Stomach (tissue), 9 donors: ENCODE data around the gene CYREN. TPM values are rescaled to one million over a fixed set of nuclear protein-coding genes. Genes with fewer than 3 reads are reported as not detected.

Source experiments
- DNase-seq, 2 donors: peaks; one replicate each; pipeline versions ENCODE4 v3.0.0 to v3.0.0-alpha.2; 2013 to 2019
- H3K27ac ChIP-seq, 5 donors: fragments of 200-600 bp in 4 of 5; sonication (generic) in 4 of 5; one replicate each; pipeline ENCODE4 v1.5.1; 2013 to 2019; ENCODE audit warnings: mild to moderate bottlenecking in 1 of 5, moderate library complexity in 1 of 5
- H3K27me3 ChIP-seq, 3 donors: fragments of 200-600 bp; sonication (generic); one replicate each; pipeline ENCODE4 v1.5.1; 2017 to 2019; ENCODE audit warnings: mixed run types in 1 of 3
- H3K36me3 ChIP-seq, 4 donors: fragments of 200-600 bp; sonication (generic); 1 replicate in 3 of 4; 2 replicates in 1 of 4; pipeline ENCODE4 v1.5.1; 2016 to 2019
- H3K4me1 ChIP-seq, 4 donors: fragments of 200-600 bp; sonication (generic); one replicate each; pipeline ENCODE4 v1.5.1; 2016 to 2019
- H3K4me3 ChIP-seq, 4 donors: fragments of 200-600 bp; sonication (generic) in 3 of 4; one replicate each; pipeline ENCODE4 v1.5.1; 2016 to 2019; ENCODE audit warnings: mild to moderate bottlenecking in 1 of 4
- H3K9me3 ChIP-seq, 4 donors: fragments of 200-600 bp; sonication (generic); one replicate each; pipeline ENCODE4 v1.5.1; 2016 to 2019
- CTCF ChIP-seq, 7 experiments: fragments of 450-650 bp in 4 of 7; fragments of 200-600 bp in 3 of 7; sonication (generic) in 3 of 7; IDR thresholded peaks; one replicate each; pipeline ENCODE4 v1.5.1; 2016 to 2019; ENCODE audit warnings: antibody characterized with exemption in 7 of 7, control low read depth in 2 of 7, mild to moderate bottlenecking in 1 of 7
- EP300 ChIP-seq: sonication (generic); formaldehyde crosslinking; IDR thresholded peaks from one replicate; pipeline ENCODE4 v1.6.1; 2017; ENCODE audit warnings: antibody characterized with exemption
- POLR2A ChIP-seq, 4 donors: fragments of 450-650 bp; IDR thresholded peaks; one replicate each; pipeline ENCODE4 v1.6.1; 2016; ENCODE audit warnings: antibody characterized with exemption in 4 of 4, control low read depth in 2 of 4, mild to moderate bottlenecking in 1 of 4, moderate library complexity in 1 of 4
- POLR2AphosphoS5 ChIP-seq, 3 donors: sonication (generic); formaldehyde crosslinking; IDR thresholded peaks; one replicate each; pipeline ENCODE4 v1.6.1; 2016; ENCODE audit warnings: antibody characterized with exemption in 3 of 3
- WGBS, 5 donors: extraction: QIAGEN DNeasy Blood & Tissue Kit in 3 of 5; methylation state at CpG; one replicate each; pipeline versions ENCODE4 v1.1.5 to v1.1.7; 2013 to 2018; 5-methylcytosine and 5-hydroxymethylcytosine counted together
- intact Hi-C: fragments of 100-400 bp; cut with DNase I; formaldehyde crosslinking; loops from one replicate; pipeline ENCODE4 v1.15.1; 2023; ENCODE audit warnings: low total_unique reads
- polyA plus RNA-seq, 3 donors: library from polyadenylated mRNA; stranded (reverse); fragments of 200-250 nt; gene quantifications; one replicate each; pipeline ENCODE4 v1.2.3, GENCODE V29; 2013
- total RNA-seq, 5 donors: library from RNA; depleted of rRNA; stranded (reverse); fragments of >200 nt; gene quantifications; one replicate each; pipeline versions ENCODE4 v1.1.0 to v1.2.3, GENCODE V29; 2014 to 2016
- donor health status: healthy with polysubstance abuse.
- donor health status: Bipolar disorder and iron deficiency.
- donor health status: healthy.

CYREN gene
- total and polyA plus RNA-seq, 8 donors: 11.1 to 33.0 (median 30.2) TPM

- intact Hi-C loops: no loop called here
- Histone ChIP-seq H3K27me3 (no peaks in the 10 kb centered on the region), H3K4me1 (peaks cover 17 to 57% (median 40%) of the 10 kb centered on the region in 4 donors), H3K9me3 (no peaks in the 10 kb centered on the region), H3K4me3 (no peak overlapping the region), H3K27ac (no peak overlapping the region), H3K36me3 (peaks cover 33 to 59% (median 56%) of the 10 kb centered on the region in 4 donors)
- no peak for DNase-seq
- TF ChIP-seq CTCF (IDR thresholded peaks at IDR 0.05): no peak
- no peak for TF ChIP-seq EP300
- TF ChIP-seq POLR2A (IDR thresholded peaks at IDR 0.05): no peak
- no peak for TF ChIP-seq POLR2AphosphoS5 (IDR thresholded peaks at IDR 0.05)
- 95 to 98% (median 97%) methylated on average over 8 of the region's 8 CpGs for WGBS, 5 donors
Observed at GRCh38 chr7:135205850-135206249, 35.3 kb upstream of the CYREN start.

GRCh38 chr7:135204876-135205275, 34.4 kb upstream of the CYREN start:
- peaks cover 16 to 52% (median 35%) of the 10 kb centered on the region in 4 donors for H3K4me1 ChIP-seq
- no peak overlapping the region for H3K4me3 ChIP-seq
- TF ChIP-seq POLR2A (IDR thresholded peaks at IDR 0.05) (no peak), EP300 (no peak), CTCF (IDR thresholded peaks at IDR 0.05) (no peak)
- intact Hi-C loops: no loop called here
- DNase-seq: no peak
- H3K9me3 ChIP-seq: no peaks in the 10 kb centered on the region
- WGBS, 5 donors: 83 to 88% (median 85%) methylated on average over 5 of the region's 5 CpGs
- peaks cover 36 to 69% (median 66%) of the 10 kb centered on the region in 4 donors for H3K36me3 ChIP-seq
- H3K27ac ChIP-seq: no peak overlapping the region
- H3K27me3 ChIP-seq: no peaks in the 10 kb centered on the region

- Histone ChIP-seq H3K9me3 (no peaks in the 10 kb centered on the region), H3K4me1 (peaks cover 11 to 47% (median 30%) of the 10 kb centered on the region in 4 donors), H3K27me3 (no peaks in the 10 kb centered on the region), H3K27ac (no peak overlapping the region), H3K36me3 (peaks cover 42 to 74% (median 71%) of the 10 kb centered on the region in 4 donors), H3K4me3 (no peak overlapping the region)
- WGBS, 5 donors: 56 to 80% (median 70%) methylated on average over 4 to 6 of the region's 6 CpGs
- TF ChIP-seq EP300 (no peak), POLR2AphosphoS5 (IDR thresholded peaks at IDR 0.05) (no peak)
- intact Hi-C loops: no loop called here
- no peak for DNase-seq
Observed at GRCh38 chr7:135204341-135204749, 33.8 kb upstream of the CYREN start.

GRCh38 chr7:135201350-135201749, 30.8 kb upstream of the CYREN start:
- no peaks in the 10 kb centered on the region for H3K27me3 ChIP-seq
- no peaks in the 10 kb centered on the region for H3K9me3 ChIP-seq
- H3K4me3 ChIP-seq: no peak overlapping the region
- intact Hi-C loops: no loop called here
- H3K4me1 ChIP-seq: peaks cover 0 to 23% (median 12%) of the 10 kb centered on the region in 4 donors
- DNase-seq: no peak
- peaks cover 64 to 100% (median 98%) of the 10 kb centered on the region in 4 donors for H3K36me3 ChIP-seq
- WGBS, 5 donors: 74 to 88% (median 79%) methylated on average over 2 of the region's 2 CpGs
- no peak overlapping the region for H3K27ac ChIP-seq
- TF ChIP-seq EP300: no peak
- TF ChIP-seq POLR2AphosphoS5 (IDR thresholded peaks at IDR 0.05): no peak
- TF ChIP-seq CTCF (IDR thresholded peaks at IDR 0.05): no peak
- no peak for TF ChIP-seq POLR2A (IDR thresholded peaks at IDR 0.05)

- no peak overlapping the region for H3K4me3 ChIP-seq
- peaks cover 69 to 100% (median 100%) of the 10 kb centered on the region in 4 donors for H3K36me3 ChIP-seq
- no peak for DNase-seq
- no peak for TF ChIP-seq POLR2AphosphoS5 (IDR thresholded peaks at IDR 0.05)
- TF ChIP-seq POLR2A (IDR thresholded peaks at IDR 0.05): no peak
- no peak for TF ChIP-seq EP300
- TF ChIP-seq CTCF (IDR thresholded peaks at IDR 0.05): no peak
- H3K27me3 ChIP-seq: no peaks in the 10 kb centered on the region
- H3K27ac ChIP-seq: no peak overlapping the region
- H3K9me3 ChIP-seq: no peaks in the 10 kb centered on the region
- WGBS, 5 donors: 40 to 71% (median 52%) methylated on average over 3 of the region's 3 CpGs
- H3K4me1 ChIP-seq: peaks cover 0 to 23% (median 12%) of the 10 kb centered on the region in 4 donors
- intact Hi-C loops: no loop called here
Observed at GRCh38 chr7:135200821-135201331, 30.4 kb upstream of the CYREN start.
